Measurements from ENCODE around the gene CCT5.
"Not testable (repeated sequence)": the region's sequence is repeated elsewhere in the genome, so short reads cannot be mapped to it uniquely, and the experiment has no call there.

Gene CCT5

GRCh38 chr5:10247217-10247616, 2.9 kb upstream of the CCT5 start:
- not testable (repeated sequence) for DNase-seq

GRCh38 chr5:10248378-10249260, 1.5 kb upstream of the CCT5 start:
- no peak for DNase-seq

DNA sequence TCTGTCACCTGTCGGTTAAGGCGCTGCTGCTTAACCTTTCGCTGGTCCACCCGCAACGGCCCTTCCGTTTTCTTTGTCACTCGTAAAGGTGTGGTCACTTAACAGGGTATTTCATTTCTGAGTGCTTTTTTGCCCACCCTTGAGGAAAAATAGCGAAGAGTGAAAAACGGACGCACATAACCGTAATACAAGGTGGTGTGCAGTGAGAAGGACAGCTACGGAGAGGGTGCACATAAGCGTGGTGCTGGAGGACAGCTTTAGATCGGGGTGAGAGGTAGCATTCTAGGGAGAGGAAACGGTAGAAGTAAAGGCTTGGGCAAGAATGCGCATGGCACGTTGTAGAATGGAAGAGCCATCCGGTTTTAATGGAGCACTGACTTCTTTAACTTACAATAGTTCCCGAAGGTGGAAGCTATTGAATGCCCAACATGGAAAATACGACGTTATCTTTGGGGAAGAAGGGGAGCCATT, 761 bp downstream of the CCT5 start:
- DNase-seq: peak; percentile 15

- no peak for DNase-seq
Measured at GRCh38 chr5:10251405-10251804, 1.3 kb downstream of the CCT5 start.

GRCh38 chr5:10253390-10253789, 3.3 kb downstream of the CCT5 start:
- no peak for DNase-seq

DNA sequence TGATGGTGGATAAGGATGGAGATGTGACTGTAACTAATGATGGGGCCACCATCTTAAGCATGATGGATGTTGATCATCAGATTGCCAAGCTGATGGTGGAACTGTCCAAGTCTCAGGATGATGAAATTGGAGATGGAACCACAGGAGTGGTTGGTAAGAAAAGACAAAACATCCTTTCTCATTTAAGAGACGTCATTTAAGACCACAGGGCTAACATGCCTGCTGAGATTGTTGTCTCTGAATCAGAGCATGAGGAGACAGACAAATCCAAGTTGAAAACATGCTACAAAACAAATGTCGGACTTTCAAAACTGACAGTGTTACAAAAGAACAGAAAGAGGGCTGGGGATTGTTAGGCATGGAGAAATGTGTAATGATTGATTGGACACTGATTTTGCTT, 4.6 kb downstream of the CCT5 start:
- no peak for DNase-seq

GRCh38 chr5:10257870-10258269, 7.8 kb downstream of the CCT5 start:
- DNase-seq: no peak

DNA sequence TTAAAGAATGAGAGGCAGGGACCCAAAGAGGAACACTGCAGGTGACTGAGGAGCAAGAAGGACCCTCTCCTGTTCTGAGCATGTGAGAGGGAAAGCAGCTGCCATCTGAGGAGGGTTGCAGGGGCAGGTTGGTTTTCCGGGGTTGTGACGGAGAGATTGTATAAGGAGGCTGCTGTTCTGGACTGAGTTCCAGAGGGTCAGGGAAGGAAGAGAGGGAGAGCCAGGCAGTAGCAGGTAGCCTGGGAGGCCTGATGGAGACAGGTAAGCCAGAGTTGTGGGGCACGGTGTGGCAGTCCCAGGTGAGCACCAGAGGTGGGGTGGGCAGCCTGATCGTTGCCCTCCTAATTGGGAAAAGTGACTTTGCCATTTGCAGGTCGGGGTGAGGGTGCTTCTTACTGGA, 9.8 kb downstream of the CCT5 start:
- DNase-seq: no peak

DNA sequence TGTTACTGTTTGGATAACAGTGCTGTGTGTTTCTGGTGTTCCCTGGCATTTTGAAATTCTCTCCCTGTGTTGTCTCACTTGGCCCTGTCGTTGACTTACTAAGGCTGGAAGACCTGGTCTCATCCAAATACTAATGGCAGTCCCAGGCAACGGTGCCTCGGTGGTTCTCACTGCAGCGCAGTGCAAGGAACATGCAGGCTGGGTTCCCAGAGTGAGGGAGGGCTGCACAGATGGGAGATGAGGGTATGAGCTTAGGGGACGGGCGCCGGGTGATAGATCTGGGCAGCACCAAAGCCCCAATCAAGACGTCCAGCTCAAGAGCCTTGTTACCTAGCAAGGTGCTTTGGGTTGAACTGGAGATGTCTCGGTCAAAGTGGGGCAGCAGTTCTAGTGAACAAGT, 11.0 kb downstream of the CCT5 start:
- DNase-seq: no peak

GRCh38 chr5:10262121-10262774, 12.2 kb downstream of the CCT5 start:
- no peak for DNase-seq

DNA sequence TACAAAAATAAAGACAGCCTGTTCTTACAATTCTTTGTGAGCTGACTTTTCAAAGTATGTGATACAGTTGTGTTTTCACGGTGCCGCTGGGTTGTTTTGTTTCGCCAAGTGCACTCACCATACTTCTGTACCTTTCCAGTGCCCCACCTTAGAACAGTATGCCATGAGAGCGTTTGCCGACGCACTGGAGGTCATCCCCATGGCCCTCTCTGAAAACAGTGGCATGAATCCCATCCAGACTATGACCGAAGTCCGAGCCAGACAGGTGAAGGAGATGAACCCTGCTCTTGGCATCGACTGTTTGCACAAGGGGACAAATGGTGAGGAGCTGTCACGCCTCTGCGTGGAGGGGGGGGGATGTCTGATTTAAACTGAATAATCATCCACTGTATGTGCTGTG, 12.9 kb downstream of the CCT5 start:
- DNase-seq: no peak

GRCh38 chr5:10264604-10265003, 14.5 kb downstream of the CCT5 start:
- DNase-seq: no peak

- DNase-seq: no peak
Measured at GRCh38 chr5:10265245-10266109, 15.4 kb downstream of the CCT5 start.

DNA sequence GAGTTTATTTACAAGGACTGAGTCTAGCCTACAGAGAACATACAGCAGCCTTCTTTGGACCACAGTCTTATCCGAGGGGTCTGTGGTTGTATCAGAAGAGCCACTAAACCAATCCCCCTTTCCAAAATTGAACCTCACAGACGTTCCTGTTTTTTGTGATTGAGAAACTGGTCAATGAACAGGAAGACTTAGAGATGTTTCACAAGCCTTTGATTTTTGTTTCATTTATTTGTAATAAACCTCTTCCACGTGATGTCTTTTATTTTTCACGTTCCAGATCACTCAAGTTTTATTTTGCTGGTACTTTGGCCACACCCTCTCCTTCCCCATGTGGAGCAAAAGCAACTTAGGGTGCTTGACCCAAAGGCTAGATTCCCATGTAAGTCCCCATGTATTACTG, 16.1 kb downstream of the CCT5 start:
- no peak for DNase-seq

DNA sequence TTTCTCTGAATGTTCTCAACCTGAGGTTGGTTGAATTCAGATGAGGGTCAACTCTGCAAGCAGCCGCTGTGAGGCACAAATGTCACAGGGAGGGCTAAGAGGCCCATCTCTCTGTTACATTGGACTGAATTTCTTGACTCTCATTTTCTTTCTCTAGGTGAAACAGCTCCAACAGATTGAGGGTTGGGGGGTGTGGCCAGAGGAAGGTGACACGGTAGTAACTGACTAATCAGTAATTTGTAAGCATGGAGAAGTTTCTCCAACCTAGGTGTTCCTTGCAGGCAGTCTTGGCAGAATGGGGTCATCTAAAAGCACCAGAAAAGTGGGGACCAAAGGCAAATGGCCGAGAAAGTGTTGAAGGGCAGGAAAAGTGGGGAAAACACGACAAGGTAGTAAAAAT, 16.8 kb downstream of the CCT5 start:
- DNase-seq: no peak

DNA sequence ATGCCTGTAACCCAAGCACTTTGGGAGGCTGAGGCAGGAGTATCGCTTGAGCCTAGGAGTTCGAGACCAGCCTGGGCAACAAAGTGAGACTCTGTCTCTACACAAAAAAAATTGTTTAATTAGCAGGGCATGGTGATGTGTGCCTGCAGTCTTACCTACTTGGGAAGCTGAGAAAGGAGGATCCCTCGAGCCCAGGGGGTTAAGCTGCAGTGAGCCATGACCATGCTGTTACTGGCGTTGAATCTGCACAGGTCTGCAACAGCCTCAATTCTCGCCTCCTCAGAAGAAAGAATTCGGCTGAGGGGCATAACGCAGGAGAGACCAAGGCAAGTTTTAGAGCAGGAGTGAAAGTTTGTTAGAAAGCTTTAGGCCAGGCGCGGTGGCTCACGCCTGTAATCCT, 18.0 kb downstream of the CCT5 start:
- no peak for DNase-seq

- no peak for DNase-seq
Measured at GRCh38 chr5:10272053-10272874, 22.2 kb downstream of the CCT5 start.

GRCh38 chr5:10272875-10273209, 22.8 kb downstream of the CCT5 start:
- DNase-seq: not testable (repeated sequence)

- DNase-seq: no peak
Measured at GRCh38 chr5:10275460-10275859, 25.4 kb downstream of the CCT5 start.

- DNase-seq: no peak
Measured at GRCh38 chr5:10275991-10276390, 25.9 kb downstream of the CCT5 start.

DNA sequence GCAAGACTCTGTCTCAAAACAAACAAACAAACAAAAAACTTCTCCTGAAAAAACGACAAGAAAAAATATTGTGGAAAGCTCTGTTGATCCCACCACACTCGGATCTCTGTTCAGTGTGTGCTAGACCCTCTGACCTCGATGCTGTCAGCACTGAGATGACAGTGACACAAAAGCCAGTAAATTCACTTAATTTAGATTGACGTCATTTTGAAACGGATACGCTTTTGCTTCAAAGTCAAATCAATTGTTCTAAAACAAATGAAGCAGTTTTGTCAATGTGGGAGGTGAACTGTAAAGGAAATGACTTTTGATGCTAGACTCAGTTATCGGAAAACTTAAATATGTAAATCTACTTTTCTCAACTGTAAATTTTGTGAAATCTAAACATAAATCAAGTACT, 26.6 kb downstream of the CCT5 start:
- no peak for DNase-seq

- no peak for DNase-seq
Measured at GRCh38 chr5:10277773-10278630, 27.9 kb downstream of the CCT5 start.

Data from KG1 (cell line).